Hematopoietic multipotent progenitor cell treated with erythropoietin and hydrocortisone succinate and interleukin-3 and kit ligand, for 6 days (in vitro differentiated cells): ENCODE measurements around the gene TMEM240.
"Not testable (repeated sequence)": the region's sequence is repeated elsewhere in the genome, so short reads cannot be mapped to it uniquely, and the experiment has no call there.

Experiments
- DNase-seq: peaks from one replicate; pipeline ENCODE4 v3.0.0-alpha.2; 2015

Gene TMEM240

GRCh38 chr1:1523226-1523625 is 17.2 kb downstream of the TMEM240 start:
- not testable (repeated sequence) for DNase-seq

- DNase-seq = not testable (repeated sequence)
These were observed 17.9 kb downstream of the TMEM240 start for GRCh38 chr1:1522536-1522935.

DNA sequence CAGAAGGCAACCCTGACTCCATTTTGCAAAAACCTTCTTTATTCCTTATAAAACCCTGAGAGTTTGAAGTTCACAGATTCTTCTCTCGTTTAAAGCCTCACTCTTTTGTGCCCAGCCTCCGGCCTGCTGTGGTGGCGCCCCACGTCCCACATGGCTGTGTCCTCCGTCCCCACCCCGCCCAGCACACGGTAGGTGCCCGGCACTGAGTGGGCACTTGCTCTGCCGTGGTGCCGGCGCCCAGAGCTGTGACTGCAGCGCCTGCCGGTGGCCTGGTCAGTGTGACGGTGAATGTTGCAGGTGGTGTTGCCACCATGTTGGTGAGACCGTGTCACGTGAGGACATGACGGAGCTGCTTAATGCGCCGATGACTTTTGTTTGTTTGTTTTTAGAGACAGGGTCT is 19.1 kb downstream of the TMEM240 start:
- no peak for DNase-seq

DNA sequence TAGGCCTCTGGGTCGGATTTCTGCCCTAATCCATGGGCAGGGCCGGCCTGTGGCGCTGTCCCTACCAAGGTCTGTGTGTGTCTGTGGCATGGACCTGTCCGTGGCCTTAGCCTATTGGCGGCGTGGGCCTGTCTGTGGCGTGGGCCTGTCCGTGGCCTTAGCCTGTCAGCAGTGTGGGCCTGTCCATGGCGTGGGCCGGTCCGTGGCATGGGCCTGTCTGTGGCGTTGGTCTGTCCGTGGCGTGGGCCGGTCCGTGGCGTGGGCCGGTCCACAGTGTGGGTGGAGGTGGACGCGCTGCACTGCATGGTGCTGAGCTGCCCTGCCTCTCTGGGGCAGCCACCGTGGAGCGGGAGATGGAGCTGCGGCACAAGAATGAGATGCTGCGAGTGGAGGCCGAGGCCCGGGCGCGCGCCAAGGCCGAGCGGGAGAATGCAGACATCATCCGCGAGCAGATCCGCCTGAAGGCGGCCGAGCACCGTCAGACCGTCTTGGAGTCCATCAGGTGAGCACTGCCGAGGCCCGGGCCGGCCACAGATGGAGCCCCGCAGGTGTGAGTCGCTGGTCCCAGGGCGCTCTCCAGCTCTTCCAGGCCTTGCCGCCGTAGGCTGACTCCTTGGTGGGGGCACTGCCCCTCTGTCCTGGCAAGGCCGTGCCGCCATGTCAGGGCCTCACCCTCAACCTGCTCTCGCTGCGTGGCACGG is 20.5 kb downstream of the TMEM240 start:
- not testable (repeated sequence) for DNase-seq

GRCh38 chr1:1518621-1519007 is 21.8 kb downstream of the TMEM240 start:
- DNase-seq = not testable (repeated sequence)

GRCh38 chr1:1517973-1518620 is 22.3 kb downstream of the TMEM240 start:
- no peak for DNase-seq

GRCh38 chr1:1516923-1517322 is 23.5 kb downstream of the TMEM240 start:
- DNase-seq = not testable (repeated sequence)

DNA sequence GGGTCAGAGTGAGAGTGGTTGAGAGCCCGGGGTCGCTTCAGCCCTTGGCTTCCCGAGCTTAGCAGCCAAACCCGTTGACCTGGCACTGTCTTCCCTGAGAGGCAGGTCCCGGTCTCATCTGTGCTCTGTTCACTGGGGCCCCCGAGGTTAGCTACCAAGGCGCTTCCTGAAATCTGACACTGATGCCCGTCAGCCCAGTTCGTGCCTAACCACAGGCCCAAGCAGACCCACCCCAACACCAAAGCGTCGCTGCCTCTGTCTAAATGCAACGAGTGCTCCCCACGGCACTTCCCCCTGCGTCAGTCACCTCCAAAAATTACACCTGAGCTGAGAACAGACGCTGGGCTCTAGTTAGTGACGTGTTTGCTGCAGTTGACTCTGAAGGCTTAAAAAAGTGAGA is 26.0 kb downstream of the TMEM240 start:
- DNase-seq = not testable (repeated sequence)

GRCh38 chr1:1513675-1514074 is 26.7 kb downstream of the TMEM240 start:
- DNase-seq = not testable (repeated sequence)

GRCh38 chr1:1512425-1512824 is 28.0 kb downstream of the TMEM240 start:
- DNase-seq = not testable (repeated sequence)

DNA sequence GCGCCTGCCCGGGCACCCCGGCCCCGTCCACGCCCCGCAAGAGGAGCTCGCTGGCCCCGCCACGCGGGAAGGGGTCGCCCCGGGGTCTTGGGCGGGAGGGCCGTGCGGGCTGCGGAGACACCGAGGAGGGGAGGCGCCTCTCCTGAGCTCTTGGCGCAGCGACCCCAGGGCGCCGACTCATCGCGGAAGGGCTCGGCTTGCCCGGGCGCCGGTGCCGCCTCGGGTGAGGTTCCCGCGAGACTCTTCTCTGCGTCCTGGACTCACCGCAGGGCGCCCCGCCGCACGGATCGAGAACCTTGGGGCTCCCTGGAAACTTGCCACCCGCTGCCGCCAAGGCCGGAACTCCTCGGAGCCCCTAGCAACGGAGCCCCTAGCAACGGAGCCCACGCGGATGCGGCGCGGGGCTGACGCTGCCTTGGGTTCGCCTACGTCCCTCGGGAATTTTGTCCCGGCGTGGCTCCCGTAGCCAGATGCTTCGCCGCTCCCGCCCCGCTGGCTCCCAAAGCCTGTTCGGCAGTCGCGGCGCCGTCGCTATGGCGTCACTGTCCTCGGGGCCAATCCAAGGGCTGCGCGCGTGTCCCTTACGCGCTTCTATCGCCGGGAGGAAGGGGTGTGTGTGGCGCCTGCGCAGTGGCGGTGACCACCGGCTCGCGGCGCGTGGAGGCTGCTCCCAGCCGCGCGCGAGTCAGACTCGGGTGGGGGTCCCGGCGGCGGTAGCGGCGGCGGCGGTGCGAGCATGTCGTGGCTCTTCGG is 28.7 kb downstream of the TMEM240 start, which contains the start of gene ATAD3A:
Gene ATAD3A, plus strand, starts transcription at position 630 of the 753 bp plus-strand sequence. Its CDS starts 107 bp downstream, at position 737.
- peak; percentile 98 for DNase-seq

GRCh38 chr1:1510912-1511532 is 29.4 kb downstream of the TMEM240 start:
- DNase-seq = peak; percentile 75

DNA sequence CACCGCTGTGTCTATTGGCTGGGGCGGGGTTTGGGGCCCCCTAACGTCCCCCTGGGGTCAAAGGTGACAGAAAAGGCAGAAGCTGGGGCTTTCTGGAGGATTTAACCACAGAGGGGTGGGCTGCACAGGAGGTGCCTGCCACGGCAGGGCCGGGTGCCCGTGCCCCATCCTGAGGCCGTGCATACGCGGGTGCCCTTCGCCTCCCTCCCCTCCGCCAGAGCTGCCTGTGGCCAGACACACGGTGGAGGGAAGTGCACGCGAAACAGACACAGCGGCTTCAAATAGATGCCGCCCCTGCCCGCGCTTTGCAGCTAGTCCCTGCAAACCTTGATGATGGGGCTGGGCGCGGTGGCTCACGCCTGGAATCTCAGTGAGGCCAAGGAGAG is 31.0 kb downstream of the TMEM240 start:
- DNase-seq = not testable (repeated sequence)

- DNase-seq = not testable (repeated sequence)
These were observed 31.5 kb downstream of the TMEM240 start for GRCh38 chr1:1508775-1509464.

DNA sequence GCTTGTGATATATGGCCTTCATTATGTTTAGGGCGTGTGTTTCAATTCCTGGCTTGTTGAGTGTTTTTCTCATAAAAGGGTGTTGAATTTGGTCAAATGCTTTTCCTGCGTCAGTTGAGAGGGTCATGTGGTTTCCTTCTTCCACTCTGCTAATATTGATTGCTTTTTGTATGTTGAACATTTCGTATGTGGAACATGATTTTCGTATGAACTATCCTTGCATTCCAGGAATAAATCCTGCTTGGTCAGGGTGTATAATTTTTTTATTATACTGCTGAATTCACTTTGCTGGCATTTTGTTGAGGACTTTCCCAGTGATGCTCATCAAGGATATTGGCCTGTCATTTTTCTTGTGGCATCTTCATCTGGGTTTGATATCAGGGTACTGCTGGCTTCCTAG is 33.1 kb downstream of the TMEM240 start:
- no peak for DNase-seq

GRCh38 chr1:1505801-1506200 is 34.6 kb downstream of the TMEM240 start:
- DNase-seq = not testable (repeated sequence)

DNA sequence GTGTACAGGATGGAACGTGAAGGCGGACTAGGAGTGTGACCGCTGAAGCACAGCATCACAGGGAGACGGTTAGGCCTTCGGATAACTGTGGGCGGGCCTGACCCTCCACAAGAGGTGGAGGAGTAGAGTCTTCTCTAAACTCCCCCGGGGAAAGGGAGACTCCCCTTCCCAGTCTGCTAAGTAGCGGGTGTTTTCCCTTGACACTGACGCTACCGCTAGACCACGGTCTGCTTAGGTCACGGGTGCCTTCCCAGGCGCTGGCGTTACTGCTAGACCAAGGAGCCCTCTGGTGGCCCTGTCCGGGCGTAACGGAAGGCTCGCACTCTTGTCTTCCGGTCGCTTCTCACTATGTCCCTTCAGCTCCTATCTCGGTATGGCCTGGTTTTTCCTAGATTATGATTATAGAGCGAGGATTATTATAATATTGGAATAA is 35.0 kb downstream of the TMEM240 start:
- peak; percentile 69 for DNase-seq

GRCh38 chr1:1504777-1505365 is 35.6 kb downstream of the TMEM240 start:
- peak; percentile 89 for DNase-seq

- not testable (repeated sequence) for DNase-seq
These were observed 44.9 kb downstream of the TMEM240 start for GRCh38 chr1:1495461-1495975.

DNA sequence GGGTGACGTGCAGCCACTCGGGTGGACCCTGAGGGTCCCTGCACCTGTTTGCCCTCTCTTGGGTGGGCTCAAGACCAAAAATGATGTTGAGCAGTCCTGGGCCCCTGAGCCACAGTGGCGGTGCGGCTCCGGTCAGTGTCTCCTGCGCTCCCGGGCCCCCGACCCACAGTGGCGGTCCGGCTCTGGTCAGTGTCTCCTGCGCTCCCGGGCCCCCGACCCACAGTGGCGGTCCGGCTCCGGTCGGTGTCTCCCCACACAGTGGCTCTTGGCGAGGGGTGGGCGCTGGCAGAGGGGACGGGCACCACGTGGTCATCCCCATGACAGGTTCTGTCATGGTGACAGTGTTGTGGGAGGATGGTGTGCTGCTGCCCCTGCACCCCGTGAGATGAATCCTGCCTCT is 46.1 kb downstream of the TMEM240 start:
- not testable (repeated sequence) for DNase-seq

- no peak for DNase-seq
These were observed 48.8 kb downstream of the TMEM240 start for GRCh38 chr1:1491601-1492000.
